NCI-H526 (cell line): Measurements from ENCODE around the gene CCHCR1.

Experiments
- DNase-seq, 2 experiments: peaks; one replicate each; lab custom pipeline; 2025; lab: John Stamatoyannopoulos, UW

Gene CCHCR1

DNA sequence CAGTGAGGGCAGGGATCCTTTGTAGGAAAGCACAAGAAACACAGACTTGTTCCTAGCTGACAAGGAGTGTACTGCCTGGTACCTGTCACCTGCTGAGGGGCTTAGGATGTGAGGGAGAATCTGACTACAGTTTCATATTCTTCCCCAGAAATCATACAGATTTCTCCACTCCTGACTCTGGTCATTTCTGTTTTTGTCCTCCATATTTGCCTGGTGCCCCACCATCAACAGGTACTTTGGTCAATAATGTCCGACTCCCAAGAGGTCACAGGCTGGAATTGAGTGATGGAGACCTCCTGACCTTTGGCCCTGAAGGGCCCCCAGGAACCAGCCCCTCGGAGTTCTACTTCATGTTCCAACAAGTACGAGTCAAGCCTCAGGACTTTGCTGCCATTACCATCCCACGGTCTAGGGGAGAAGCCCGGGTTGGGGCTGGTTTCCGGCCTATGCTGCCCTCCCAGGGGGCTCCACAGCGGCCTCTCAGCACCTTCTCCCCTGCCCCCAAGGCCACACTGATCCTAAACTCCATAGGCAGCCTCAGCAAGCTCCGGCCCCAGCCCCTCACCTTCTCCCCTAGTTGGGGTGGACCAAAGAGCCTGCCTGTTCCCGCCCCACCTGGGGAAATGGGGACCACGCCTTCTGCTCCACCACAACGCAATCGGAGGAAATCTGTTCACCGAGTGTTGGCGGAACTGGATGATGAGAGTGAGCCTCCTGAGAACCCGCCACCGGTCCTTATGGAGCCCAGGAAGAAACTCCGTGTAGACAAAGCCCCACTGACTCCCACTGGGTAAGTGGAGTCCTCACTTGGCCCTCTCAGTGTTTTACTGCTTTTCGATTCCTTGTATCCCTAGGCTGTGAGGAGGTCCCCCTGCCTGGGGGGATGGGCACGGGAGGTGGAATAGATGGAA lies 3.9 kb upstream of the CCHCR1 start:
- no peak for DNase-seq

GRCh38 chr6:31158863-31159855 lies 1.6 kb upstream of the CCHCR1 start:
- peak in 1 of 2 experiments; percentile 44 for DNase-seq

GRCh38 chr6:31158140-31158862 lies 699 bp upstream of the CCHCR1 start, which contains the start of gene TCF19:
Gene TCF19, plus strand, starts transcription at chr6:31158589. Its CDS starts 881 bp downstream, at chr6:31159470.
- DNase-seq: peak; percentile 97 to 99

GRCh38 chr6:31156641-31157040 lies 961 bp downstream of the CCHCR1 start:
- no peak for DNase-seq

DNA sequence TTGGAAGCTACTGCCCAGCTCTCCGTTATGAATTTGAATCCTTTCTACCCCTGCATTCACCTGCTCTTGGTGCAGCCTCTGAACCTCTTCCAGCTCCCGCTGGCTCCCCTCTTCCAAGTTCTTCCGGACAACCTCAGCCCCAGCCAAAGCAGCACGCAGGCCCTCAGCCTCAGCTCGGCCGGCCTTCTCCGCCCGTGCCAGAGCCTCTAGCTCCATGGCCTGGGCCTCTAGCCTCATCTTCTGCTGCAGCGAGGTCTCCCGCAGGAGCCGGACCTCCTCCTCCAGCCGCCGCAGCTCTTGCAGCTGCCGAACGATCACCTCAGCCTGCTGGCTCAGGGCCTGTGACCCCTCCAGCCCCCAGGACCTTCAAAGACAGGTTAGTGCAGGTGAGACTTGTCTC lies 3.2 kb downstream of the CCHCR1 start:
- DNase-seq: no peak

- no peak for DNase-seq
These were observed 4.8 kb downstream of the CCHCR1 start for GRCh38 chr6:31152781-31153180.

GRCh38 chr6:31149827-31150447 lies 7.7 kb downstream of the CCHCR1 start:
- DNase-seq: no peak

- DNase-seq: no peak
These were observed 12.2 kb downstream of the CCHCR1 start for GRCh38 chr6:31145386-31145785.

- no peak for DNase-seq
These were observed 12.6 kb downstream of the CCHCR1 start for GRCh38 chr6:31144970-31145340.

DNA sequence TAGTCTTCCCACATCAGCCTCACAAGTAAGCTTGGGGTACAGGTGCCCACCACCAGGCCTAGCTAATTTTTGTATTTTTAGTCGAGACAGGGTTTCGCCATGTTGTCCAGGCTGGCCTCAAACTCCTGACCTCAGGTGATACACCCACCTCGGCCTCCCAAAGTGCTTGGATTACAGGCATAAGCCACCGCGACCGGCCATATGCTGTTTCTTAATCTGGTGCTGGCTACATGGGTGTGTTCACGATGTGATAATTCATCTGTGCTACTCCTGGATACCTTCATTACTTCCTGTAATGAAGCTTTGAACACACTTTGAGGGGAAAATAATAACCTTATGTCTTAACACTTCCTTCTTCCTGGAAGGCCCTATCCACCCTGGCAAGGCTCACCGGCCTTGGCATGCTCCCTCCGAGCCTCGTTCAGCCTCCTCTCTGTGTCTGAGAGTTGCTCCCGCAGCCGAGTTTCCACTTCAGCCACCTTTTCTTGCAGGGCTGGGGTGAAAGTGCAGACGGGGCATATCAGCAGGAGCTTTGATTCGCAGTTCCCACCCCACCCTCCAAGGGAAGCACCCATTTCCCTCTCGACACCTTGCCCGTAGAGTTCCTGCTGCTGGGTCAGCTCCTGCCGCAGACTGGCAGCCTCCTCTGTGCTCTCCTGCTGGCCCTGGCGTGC lies 13.2 kb downstream of the CCHCR1 start:
- DNase-seq: no peak

GRCh38 chr6:31143148-31143547 lies 14.5 kb downstream of the CCHCR1 start:
- no peak for DNase-seq

DNA sequence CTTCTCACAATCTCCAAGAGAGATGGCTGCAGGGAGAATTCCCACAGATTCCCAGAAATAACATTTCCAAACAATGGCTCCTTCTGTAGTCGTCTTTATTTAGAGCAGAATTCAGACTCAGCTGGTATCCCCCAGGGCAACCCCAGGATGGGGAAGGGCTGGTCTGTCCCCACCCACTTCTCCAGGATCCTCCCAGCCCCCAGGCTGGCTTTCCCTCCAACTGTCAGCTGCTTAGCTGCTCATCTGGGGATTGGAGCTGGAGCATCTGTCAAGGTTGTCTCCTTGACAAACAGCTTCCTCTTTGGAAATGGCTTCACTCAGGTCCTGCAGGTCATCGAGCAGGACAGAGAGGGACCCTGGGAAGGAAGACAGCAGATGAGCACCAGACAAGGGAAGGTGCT lies 15.2 kb downstream of the CCHCR1 start:
- no peak for DNase-seq

DNA sequence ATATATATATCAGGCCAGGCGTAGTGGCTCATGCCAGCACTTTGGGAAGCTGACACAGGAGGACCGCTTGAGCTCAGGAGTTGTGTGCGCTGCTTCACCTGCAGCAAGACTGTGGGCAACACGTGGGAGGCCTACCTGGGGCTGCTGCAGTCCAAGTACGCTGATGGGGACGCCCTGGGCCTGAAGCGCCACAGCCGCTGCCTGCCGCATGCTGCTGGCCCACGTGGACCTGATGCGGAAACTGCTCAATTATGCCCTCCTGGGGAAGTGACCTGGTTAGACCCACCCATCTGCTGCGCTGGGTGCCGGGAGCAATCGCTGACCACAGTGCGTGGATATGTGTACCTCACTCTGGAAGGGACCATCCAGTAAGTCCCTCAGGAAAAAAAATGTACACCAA lies 17.0 kb downstream of the CCHCR1 start:
- no peak for DNase-seq

DNA sequence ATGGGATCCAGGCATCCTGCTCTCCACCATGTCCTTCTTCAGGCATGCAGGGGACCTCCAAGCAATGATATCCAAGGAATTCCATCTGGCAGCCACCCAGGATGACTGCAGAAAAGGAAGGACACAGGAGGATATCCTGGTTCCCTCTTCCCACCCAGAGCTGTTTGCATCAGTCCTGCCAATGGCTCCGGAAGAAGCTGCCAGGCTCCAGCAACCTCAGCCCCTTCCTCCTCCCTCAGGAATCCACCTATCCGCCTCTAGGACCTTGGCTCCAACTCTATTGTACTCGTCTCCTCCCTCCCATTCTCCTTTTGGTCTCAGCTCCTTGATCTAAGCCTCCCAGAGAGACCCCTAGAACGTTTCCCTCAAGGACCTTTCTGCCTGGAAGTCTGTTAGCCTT lies 18.0 kb downstream of the CCHCR1 start:
- DNase-seq: no peak

GRCh38 chr6:31138982-31139381 lies 18.6 kb downstream of the CCHCR1 start, which contains the start of gene PSORS1C2:
Gene PSORS1C2, minus strand, starts transcription at chr6:31139066. Its CDS starts 40 bp downstream, at chr6:31139026.
- no peak for DNase-seq

DNA sequence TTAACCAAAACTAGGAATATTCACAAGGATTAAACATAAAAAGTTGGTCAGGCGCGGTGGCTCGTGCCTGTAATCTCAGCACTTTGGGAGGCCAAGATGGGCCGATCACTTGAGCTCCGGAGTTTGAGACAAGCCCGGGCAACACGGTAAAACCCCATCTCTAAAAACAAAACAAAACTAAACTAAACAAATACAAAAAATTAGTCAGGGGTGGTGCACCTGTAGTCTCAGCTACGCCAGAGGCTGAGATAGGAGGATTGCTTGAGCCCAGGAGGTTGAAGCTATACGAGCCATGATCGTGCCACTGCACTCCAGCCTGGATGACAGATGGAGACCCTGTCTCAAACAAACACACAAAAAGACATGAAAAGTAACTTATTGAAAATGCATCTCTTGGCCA lies 21.9 kb downstream of the CCHCR1 start:
- DNase-seq: no peak

GRCh38 chr6:31132806-31133205 lies 24.8 kb downstream of the CCHCR1 start:
- no peak for DNase-seq

GRCh38 chr6:31131595-31131994 lies 26.0 kb downstream of the CCHCR1 start:
- DNase-seq: no peak

GRCh38 chr6:31130751-31131150 lies 26.9 kb downstream of the CCHCR1 start:
- DNase-seq: no peak

DNA sequence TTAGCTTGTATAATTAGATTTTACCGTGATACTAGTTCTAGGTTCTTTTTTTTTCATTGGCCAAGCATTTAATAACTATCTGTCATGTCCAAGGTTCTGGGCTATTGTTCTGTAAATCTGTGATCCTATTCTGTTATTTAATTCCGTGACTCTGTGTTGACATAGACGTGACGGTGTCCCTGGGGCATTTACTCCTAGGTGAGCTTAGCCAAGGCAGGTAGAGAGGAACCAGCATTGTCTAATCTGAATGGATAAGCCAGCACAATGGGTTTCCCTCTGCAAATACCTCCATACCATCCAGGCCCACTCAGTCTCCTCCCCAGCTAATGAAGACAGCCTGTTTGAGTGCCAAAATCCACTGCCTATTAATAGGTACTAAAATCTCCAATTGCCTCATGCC lies 28.5 kb downstream of the CCHCR1 start:
- DNase-seq: no peak
